HepG2 (cell line): ENCODE data around the gene GRIN3B.

Source experiments
- PLSCR1 ChIP-seq: sonication (generic); formaldehyde crosslinking; IDR thresholded peaks from 2 replicates; pipeline ENCODE4 v1.5.0; 2020; ENCODE audit warnings: missing genetic modification reagents, mild to moderate bottlenecking, borderline replicate concordance
- RAD51 ChIP-seq: fragments of 450-650 bp; IDR thresholded peaks from 2 replicates; pipeline ENCODE4 v1.6.1; 2016; ENCODE audit warnings: borderline replicate concordance
- ZNF816 ChIP-seq: sonication (generic); formaldehyde crosslinking; IDR thresholded peaks from 2 replicates; pipeline ENCODE4 v1.8.0; 2022; ENCODE audit warnings: missing genetic modification reagents, mild to moderate bottlenecking, borderline replicate concordance
- ZSCAN5A ChIP-seq: sonication (generic); formaldehyde crosslinking; IDR thresholded peaks from 2 replicates; pipeline ENCODE4 v1.8.0; 2022; ENCODE audit warnings: mild to moderate bottlenecking, missing genetic modification reagents, borderline replicate concordance

- no peak for TF ChIP-seq RAD51
- TF ChIP-seq ZNF816 (CRISPR knock-in tag): no peak
- TF ChIP-seq PLSCR1 (CRISPR knock-in tag): no peak
- TF ChIP-seq ZSCAN5A (CRISPR knock-in tag): no peak
These were observed 20.0 kb downstream of the GRIN3B start for GRCh38 chr19:1019980-1020867.
